SK-N-SH (cell line): ENCODE data around the gene BBS9.

Source experiments
- EP300 ChIP-seq, 2 experiments: IDR thresholded peaks; 2 replicates each; pipeline versions ENCODE4 v1.4.0 to v1.6.1; 2012; ENCODE audit warnings: borderline replicate concordance in 1 of 2, low read depth in 1 of 2, low read length in 1 of 2
- EZH2phosphoT487 ChIP-seq: fragments of 200-600 bp; sonication (generic); IDR thresholded peaks from 2 replicates; pipeline ENCODE4 v1.6.1; 2017; ENCODE audit warnings: low read depth, mixed run types, mild to moderate bottlenecking, antibody characterized with exemption, moderate library complexity, borderline replicate concordance
- GATA2 ChIP-seq: sonication (generic); formaldehyde crosslinking; IDR thresholded peaks from 2 replicates; pipeline ENCODE4 v1.5.0; 2020; ENCODE audit warnings: mild to moderate bottlenecking, missing genetic modification reagents
- MAX ChIP-seq: IDR thresholded peaks from 2 replicates; pipeline ENCODE4 v1.4.0; 2012; ENCODE audit warnings: low read depth
- PBX3 ChIP-seq: IDR thresholded peaks from 2 replicates; pipeline ENCODE4; 2012
- POLR2AphosphoS5 ChIP-seq: IDR thresholded peaks from 2 replicates; pipeline ENCODE4 v1.6.1; 2012; ENCODE audit warnings: low read depth, low read length
- RAD21 ChIP-seq: IDR thresholded peaks from 2 replicates; pipeline ENCODE4 v1.6.1; 2012; ENCODE audit warnings: mild to moderate bottlenecking, low read length
- RCOR1 ChIP-seq: fragments of 150-350 bp; IDR thresholded peaks from 2 replicates; pipeline ENCODE4 v1.6.1; 2017; ENCODE audit warnings: antibody characterized with exemption, low read length
- RFX5 ChIP-seq: IDR thresholded peaks from 2 replicates; pipeline ENCODE4 v1.6.1; 2012; ENCODE audit warnings: mild to moderate bottlenecking, improper control_type of control experiment, low read length
- SIN3A ChIP-seq: IDR thresholded peaks from 2 replicates; pipeline ENCODE4 v1.6.1; 2012; ENCODE audit warnings: low read depth, mild to moderate bottlenecking, low read length, moderate library complexity, borderline replicate concordance
- SMC3 ChIP-seq: IDR thresholded peaks from 2 replicates; pipeline ENCODE4 v1.6.1; 2012; ENCODE audit warnings: low read depth, low read length, improper control_type of control experiment
- YY1 ChIP-seq: IDR thresholded peaks from 2 replicates; pipeline ENCODE4 v1.4.0; 2012; ENCODE audit warnings: low read depth, mild to moderate bottlenecking
- TF ChIP-seq, protein P1 (sequence below): fragments of 200-600 bp; sonication (generic); IDR thresholded peaks from 2 replicates; pipeline ENCODE4 v1.6.1; 2017; ENCODE audit warnings: antibody characterized with exemption, mild to moderate bottlenecking, moderate library complexity

- TF ChIP-seq PBX3 = no peak
- TF ChIP-seq EZH2phosphoT487 = no peak
- TF ChIP-seq EP300 (IDR thresholded peaks at IDR 0.05; ENCODE audit: borderline replicate concordance in 1 of 2, low read depth in 1 of 2, low read length in 1 of 2) = no peak
- TF ChIP-seq, protein P1, sequence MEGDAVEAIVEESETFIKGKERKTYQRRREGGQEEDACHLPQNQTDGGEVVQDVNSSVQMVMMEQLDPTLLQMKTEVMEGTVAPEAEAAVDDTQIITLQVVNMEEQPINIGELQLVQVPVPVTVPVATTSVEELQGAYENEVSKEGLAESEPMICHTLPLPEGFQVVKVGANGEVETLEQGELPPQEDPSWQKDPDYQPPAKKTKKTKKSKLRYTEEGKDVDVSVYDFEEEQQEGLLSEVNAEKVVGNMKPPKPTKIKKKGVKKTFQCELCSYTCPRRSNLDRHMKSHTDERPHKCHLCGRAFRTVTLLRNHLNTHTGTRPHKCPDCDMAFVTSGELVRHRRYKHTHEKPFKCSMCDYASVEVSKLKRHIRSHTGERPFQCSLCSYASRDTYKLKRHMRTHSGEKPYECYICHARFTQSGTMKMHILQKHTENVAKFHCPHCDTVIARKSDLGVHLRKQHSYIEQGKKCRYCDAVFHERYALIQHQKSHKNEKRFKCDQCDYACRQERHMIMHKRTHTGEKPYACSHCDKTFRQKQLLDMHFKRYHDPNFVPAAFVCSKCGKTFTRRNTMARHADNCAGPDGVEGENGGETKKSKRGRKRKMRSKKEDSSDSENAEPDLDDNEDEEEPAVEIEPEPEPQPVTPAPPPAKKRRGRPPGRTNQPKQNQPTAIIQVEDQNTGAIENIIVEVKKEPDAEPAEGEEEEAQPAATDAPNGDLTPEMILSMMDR = no peak
- no peak for TF ChIP-seq RFX5
- TF ChIP-seq SIN3A = no peak
- no peak for TF ChIP-seq SMC3
- TF ChIP-seq YY1 = no peak
- TF ChIP-seq MAX = no peak
- TF ChIP-seq RAD21 = no peak
- TF ChIP-seq RCOR1 = no peak
- no peak for TF ChIP-seq POLR2AphosphoS5
- no peak for TF ChIP-seq GATA2 (CRISPR knock-in tag)
Measured at GRCh38 chr7:33276729-33277128, 147.4 kb downstream of the BBS9 start.
